ENCODE results near the gene ACSL5.

DNA sequence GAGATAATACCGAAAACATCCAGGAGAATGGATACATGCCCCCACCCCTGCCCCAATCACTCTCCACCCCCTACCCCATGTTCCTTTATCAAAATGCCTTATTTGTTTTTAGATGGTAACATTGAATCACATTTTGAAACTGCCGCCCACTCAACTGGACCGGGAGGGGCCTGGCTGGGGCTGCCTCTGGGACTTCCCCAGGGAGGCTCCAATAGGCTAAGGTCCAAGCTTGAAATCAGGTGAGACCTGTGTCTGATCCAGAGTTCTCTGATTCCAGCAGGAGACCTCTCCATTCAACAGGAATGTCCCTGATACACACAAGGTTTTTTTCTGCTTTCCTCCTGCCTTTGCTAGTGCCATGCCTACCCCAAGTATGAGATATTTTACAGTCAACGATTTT lies 43.8 kb upstream of the ACSL5 start:
- TF ChIP-seq POLR2A (IDR thresholded peaks at IDR 0.05): no peak
- TF ChIP-seq, protein P1, sequence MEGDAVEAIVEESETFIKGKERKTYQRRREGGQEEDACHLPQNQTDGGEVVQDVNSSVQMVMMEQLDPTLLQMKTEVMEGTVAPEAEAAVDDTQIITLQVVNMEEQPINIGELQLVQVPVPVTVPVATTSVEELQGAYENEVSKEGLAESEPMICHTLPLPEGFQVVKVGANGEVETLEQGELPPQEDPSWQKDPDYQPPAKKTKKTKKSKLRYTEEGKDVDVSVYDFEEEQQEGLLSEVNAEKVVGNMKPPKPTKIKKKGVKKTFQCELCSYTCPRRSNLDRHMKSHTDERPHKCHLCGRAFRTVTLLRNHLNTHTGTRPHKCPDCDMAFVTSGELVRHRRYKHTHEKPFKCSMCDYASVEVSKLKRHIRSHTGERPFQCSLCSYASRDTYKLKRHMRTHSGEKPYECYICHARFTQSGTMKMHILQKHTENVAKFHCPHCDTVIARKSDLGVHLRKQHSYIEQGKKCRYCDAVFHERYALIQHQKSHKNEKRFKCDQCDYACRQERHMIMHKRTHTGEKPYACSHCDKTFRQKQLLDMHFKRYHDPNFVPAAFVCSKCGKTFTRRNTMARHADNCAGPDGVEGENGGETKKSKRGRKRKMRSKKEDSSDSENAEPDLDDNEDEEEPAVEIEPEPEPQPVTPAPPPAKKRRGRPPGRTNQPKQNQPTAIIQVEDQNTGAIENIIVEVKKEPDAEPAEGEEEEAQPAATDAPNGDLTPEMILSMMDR (IDR thresholded peaks at IDR 0.05): no peak
